Ramos (cell line): ENCODE measurements around the gene WDTC1.

Experiments used
- in situ Hi-C: fragments of 300-500 bp; cut with MboI; formaldehyde crosslinking; loops from one replicate; pipeline ENCODE4 v1.14.3; 2022; ENCODE audit warnings: low sequenced_read_pairs; ENCODE audit not compliant: unreplicated experiment

WDTC1 gene

DNA sequence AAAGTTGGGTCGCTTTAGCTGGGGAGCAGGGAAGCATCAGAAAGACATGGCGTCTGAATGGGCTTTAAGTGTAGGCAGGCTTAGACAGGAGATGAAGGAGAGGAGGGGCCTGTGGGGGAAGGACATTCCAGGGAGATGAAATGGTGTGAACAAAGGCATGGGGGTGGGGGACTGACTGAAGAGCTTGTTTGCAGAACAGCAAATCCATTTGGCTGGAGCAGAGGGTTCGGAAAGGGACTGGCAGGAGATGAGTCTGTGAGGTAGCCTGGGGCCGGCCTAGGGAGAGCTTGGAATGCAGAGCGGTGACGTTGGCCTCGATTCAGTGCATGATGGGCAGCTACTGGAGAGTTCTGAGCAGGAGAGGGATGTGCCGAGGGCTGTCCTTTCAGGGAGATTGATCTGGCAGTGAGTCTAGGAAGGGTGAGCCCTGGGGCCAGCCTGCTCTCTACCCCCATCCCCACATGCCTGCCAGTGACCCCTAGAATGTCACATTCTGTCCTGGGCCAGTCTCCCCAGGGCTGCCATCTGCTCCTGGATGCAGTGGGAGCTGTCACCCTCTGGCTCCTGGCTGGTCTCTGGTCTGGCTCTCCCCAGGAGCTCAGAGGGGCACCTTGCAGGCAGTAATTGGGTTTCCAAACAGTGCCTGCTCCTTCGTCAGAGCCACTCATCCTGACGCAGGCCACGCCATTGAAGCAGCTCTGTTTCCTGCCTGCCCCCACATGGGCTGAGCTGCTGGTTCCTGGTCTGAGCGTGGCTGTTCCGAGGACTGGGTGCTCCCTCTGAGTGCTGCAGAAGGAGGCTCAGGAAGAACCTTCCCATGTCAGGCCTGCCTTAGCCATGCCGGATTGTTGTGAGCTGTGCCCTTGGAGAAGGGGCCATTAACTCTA, 65.2 kb downstream of the WDTC1 start:
- in situ Hi-C loops = loop anchor here (5.0 kb wide), 2 partner anchors 88 to 308 kb away; no protein-coding TSS in a partner anchor

GRCh38 chr1:27300341-27301051, 66.1 kb downstream of the WDTC1 start:
- in situ Hi-C loops = loop anchor here (5.0 kb wide), 2 partner anchors 87 to 307 kb away; no protein-coding TSS in a partner anchor

DNA sequence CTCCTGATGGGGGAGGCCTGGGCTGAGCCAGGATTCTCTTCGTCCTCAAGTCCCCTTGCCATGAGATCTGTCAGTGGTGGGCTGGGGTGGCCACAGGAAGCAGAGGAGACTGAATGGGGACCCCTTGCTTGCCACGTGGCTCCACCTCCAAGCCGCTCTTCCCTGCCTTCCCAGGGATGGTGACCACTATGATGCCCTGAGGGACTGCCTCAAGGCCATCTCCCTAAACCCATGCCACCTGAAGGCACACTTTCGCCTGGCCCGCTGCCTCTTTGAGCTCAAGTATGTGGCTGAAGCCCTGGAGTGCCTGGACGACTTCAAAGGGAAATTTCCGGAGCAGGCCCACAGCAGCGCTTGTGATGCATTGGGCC, 66.6 kb downstream of the WDTC1 start:
- in situ Hi-C loops = loop anchor here (5.0 kb wide), 2 partner anchors 86 to 306 kb away; no protein-coding TSS in a partner anchor

- in situ Hi-C loops = loop anchor here (5.0 kb wide), 2 partner anchors 86 to 306 kb away; no protein-coding TSS in a partner anchor
Observed at GRCh38 chr1:27301582-27302199, 67.3 kb downstream of the WDTC1 start.

GRCh38 chr1:27302612-27303011, 68.2 kb downstream of the WDTC1 start:
- in situ Hi-C loops = loop anchor here (5.0 kb wide), 2 partner anchors 85 to 305 kb away; no protein-coding TSS in a partner anchor

DNA sequence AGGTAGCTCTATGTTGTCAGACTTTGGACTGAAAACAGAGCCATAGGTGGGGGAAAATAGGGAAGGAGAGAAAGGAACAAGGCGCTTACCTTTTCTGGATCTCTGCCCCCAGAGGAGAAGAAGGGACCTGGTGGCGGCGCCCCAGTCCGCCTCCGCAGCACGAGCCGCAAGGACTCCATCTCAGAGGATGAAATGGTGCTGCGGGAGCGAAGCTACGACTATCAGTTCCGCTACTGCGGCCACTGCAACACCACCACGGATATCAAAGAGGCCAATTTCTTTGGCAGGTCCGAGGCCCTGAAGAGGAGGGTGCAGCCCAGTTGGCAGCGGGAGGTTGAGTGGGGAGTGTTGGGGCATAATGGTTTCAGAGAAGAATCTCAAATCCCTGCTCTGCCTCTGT, 69.1 kb downstream of the WDTC1 start:
- in situ Hi-C loops = loop anchor here (5.0 kb wide), 2 partner anchors 84 to 304 kb away; no protein-coding TSS in a partner anchor

DNA sequence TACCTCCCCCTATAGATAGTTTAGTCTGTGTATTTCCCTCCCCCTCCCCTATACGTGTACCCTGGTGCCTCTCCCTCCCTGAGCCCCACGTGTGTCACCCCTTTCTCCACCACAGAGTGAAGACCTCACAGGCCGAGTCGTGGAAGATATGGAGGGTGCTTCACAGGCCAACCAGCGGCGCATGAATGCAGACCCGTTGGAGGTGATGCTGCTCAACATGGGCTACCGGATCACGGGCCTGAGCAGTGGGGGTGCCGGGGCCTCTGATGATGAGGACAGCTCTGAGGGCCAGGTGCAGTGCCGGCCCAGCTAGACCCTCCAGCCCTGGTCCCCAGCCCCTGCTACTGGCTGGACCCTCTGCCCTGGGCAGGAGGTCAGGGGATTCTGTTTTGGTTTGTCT, 71.6 kb downstream of the WDTC1 start:
- in situ Hi-C loops = no loop called here

DNA sequence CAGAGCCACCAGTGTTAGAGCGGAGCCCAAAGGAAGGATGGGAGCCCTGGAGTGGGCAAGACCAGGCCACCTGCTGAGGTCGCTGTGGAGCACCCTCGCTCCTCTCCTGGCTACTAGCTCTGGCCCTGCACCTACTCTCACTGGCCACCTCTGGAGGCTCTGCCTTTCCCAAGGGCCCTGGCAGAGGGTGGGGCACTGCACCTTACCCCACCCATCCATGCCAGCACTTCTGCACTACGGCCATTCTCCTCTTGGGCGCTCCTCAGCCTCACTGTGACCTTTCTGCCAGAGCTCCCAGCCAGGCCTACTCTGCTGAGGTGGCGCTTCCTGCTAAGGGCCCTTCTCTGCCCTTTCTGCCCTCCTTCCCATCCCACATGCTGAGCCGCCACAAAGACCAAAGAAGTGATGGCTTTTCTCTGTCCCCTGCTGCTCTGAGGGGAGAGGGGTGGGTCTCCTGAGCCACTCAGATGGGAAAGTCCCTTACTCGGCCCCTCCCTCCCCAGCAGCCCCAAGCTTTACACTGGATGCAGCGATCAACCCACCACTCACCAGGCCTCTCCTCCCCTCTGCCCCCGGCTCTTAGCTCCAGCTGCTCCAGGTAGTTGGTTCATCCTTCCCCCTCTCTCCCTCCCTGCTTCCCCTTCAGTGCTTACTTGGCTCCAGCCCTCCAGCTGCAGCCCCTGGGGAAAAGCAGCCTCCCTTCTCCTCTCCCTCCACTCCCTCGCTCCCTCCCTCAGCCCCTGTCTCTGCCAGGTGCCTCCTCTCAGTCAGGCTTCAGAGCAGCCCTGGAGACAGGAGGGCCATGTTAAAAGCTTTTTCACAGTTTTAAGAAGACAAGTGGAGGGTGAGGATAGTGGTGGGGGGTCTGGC, 72.7 kb downstream of the WDTC1 start:
- in situ Hi-C loops = no loop called here

DNA sequence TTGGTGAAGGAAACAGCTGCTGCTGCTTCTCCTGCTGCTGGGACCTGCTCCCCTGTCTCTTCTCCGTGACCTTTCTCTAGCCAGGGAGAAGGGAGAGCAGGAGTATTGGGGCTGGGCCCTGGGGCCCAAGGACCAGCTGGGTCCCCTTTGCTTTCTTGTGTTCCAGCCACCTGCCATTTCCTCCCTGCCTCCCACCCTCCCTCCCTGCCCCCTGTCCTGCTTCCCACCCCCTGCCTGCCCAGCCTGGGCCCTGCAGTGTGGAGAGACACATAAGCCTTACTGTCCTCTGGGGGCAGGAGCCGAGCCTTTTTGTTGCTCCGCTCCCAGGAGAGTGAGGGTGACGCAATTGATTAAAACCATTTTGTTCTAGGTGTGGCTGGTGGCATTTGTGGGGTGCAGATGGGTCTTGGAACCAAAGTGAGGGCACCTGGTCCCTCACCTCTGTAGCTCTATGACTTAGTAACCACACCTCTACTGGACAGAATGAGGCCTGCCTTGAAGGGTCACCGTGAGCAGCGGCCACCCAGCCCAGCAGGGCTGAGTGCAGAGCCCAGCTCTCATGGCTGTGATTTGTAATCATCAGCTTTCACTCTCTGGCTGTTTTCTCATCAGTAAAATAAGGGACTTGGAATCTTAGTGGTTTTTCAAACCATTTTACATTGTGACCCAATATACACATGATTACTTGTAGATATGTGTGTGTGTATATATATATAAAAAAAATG, 73.6 kb downstream of the WDTC1 start:
- in situ Hi-C loops = no loop called here

DNA sequence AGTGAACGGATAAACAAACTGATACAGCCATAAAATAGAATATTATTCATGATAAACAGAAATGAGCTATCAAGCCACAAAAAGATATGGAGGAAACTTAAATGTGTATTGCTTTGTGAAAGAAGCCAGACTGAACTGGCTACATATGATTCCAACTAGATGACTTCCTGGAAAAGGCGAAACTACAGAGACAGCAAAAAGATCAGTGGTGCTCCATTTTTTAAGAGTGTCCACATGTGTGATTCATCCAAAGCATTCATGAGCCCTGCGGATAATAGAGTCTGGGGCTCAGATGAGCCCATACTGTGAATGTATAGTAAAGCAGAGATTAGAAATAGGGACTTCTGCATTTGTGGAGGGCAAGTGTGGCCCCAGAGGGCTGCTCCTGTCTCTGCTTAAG, 79.7 kb downstream of the WDTC1 start:
- in situ Hi-C loops = no loop called here

- in situ Hi-C loops = no loop called here
Observed at GRCh38 chr1:27314737-27315136, 80.3 kb downstream of the WDTC1 start.

GRCh38 chr1:27316860-27317259, 82.4 kb downstream of the WDTC1 start:
- in situ Hi-C loops = no loop called here

DNA sequence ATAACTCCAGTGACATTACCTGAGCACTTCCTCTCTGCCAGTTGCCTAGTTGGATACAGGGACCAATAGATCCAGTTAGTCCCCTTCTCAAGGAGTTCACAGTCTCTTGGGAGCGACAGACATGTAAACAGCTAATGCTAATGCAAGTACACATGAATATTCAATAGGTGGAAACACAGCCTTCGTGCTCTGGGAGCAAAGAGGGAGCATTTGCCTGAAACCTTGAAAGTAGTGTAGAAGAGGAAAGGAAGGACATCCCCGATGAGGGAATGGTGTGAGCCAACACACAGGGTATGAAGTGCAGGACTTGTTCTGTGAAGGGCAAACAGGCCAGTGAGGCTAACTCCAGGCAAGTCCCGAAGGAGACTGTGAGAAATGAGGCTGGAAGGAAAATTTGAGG, 83.7 kb downstream of the WDTC1 start:
- in situ Hi-C loops = no loop called here

GRCh38 chr1:27318596-27318995, 84.2 kb downstream of the WDTC1 start:
- in situ Hi-C loops = no loop called here

DNA sequence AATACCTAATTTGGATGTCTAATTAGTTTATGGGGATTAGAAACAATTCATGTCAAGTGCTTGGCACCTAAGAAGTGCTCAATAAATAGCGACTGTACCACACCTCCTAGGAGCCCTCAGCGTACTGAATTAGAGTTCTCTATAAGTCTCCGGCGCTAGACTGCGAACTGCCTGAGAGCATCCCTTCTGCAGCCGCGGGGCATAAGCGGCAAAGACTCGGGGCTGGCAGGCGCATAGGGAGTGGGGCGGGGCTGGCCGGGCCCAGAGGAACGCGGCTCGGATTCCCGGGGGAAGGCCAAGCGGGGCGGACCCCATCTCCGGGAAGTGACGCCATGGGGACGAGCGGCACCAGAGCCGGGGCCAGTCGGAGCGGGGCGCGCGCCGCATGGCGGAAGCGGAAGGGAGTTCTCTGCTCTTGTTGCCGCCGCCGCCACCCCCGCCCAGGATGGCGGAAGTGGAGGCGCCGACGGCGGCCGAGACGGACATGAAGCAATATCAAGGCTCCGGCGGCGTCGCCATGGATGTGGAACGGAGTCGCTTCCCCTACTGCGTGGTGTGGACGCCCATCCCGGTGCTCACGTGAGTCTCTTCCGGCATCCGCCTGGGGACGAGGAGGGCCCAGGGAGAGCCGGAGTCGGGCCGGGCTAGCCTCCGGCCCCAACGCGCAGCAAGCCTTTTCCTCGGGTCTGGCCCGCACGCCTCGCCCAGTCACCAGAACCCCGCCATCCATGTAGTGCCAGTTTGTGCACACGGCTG, 87.6 kb downstream of the WDTC1 start, which contains the start of gene TMEM222:
Gene TMEM222 (plus strand): TSS at position 351 of the 756 bp plus-strand sequence. CDS start 35 bp downstream, at position 386.
- in situ Hi-C loops = no loop called here

DNA sequence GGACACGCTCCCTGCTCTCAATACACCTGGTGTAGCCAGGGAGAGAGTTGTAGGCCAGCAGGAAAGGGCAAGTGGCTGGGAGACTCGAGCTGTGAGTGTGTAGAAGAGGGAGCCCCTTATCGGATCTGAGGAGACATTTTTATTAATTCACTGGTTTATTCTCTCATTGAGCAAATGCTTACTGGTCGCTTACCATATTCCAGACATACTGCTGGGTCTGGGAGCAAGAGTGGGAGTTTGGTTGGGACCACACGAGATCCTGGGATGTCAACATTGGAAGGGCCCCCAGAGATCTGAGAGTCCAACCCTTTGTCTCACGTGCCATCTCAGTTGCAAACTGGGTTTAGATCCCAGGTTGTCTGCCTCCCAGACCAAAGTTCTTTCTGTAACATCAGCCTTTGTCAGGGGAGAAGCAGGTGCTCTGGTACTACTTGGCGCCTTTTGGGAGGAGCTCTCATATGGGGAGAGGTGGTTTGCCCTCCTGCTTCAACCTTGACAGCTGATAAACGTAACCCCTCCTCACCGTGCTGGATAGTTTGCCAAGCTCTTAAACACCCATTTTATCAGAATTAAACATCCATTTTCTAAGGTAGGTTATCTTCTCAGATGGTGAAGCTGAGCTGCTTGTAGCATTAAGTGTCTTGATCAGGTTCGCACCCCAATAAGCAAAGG, 88.3 kb downstream of the WDTC1 start:
- in situ Hi-C loops = no loop called here

DNA sequence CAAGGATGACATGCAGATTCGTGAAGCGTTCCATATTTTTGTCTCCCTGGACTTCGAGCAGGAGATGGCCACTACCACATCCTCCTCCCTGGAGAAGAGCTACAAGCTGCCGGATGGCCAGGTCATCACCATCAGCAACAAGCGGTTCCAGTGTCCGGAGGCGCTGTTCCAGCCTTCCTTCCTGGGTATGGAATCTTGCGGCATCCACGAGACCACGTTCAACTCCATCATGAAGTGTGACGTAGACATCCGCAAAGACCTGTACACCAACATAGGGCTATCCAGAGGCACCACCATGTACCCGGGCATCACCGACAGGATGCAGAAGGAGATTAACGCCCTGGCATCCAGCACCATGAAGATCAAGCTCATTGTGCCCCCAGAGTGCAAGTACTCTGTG, 90.9 kb downstream of the WDTC1 start:
- in situ Hi-C loops = no loop called here

- in situ Hi-C loops = no loop called here
Observed at GRCh38 chr1:27327964-27328363, 93.5 kb downstream of the WDTC1 start.
